Fibroblast of lung (primary cell): ENCODE results near the gene PWP2. TPM values are rescaled to one million over a fixed set of nuclear protein-coding genes. Genes with fewer than 3 reads are reported as not detected.
"Not testable (repeated sequence)": the region's sequence is repeated elsewhere in the genome, so short reads cannot be mapped to it uniquely, and the experiment has no call there.

Experiments used
- DNase-seq, 2 donors: peaks; one replicate each; pipeline versions ENCODE4 v3.0.0 to v3.0.0-alpha.2; 2010; ENCODE audit warnings: low read depth in 2 of 2
- H2AFZ ChIP-seq: 2 replicates; pipeline ENCODE4 v1.5.1; 2012; ENCODE audit warnings: low read length, control low read depth, inconsistent platforms
- H3K27ac ChIP-seq: 2 replicates; pipeline ENCODE4 v1.5.1; 2011; ENCODE audit warnings: low read length, control low read depth; ENCODE audit not compliant: insufficient read depth
- H3K27me3 ChIP-seq: 2 replicates; pipeline ENCODE4 v1.5.1; 2011; ENCODE audit warnings: mild to moderate bottlenecking, low read length; ENCODE audit not compliant: control insufficient read depth, insufficient read depth
- H3K36me3 ChIP-seq: 2 replicates; pipeline ENCODE4 v1.5.1; 2011; ENCODE audit warnings: low read length; ENCODE audit not compliant: control insufficient read depth, insufficient read depth
- H3K4me1 ChIP-seq: 2 replicates; pipeline ENCODE4 v1.5.1; 2011; ENCODE audit warnings: low read length; ENCODE audit not compliant: control insufficient read depth, insufficient read depth; ENCODE audit errors: extremely low read depth
- H3K4me2 ChIP-seq: 2 replicates; pipeline ENCODE4 v1.5.1; 2011; ENCODE audit warnings: low read length, control low read depth; ENCODE audit not compliant: insufficient read depth; ENCODE audit errors: extremely low read depth
- H3K4me3 ChIP-seq, 4 experiments: fragments of 200-600 bp in 1 of 4; sonication (generic) in 1 of 4; replicated peaks in 1 of 4; 2 replicates each; pipeline ENCODE4 v1.5.1; 2011 to 2016; ENCODE audit warnings: low read length in 4 of 4, low read depth in 3 of 4, mild to moderate bottlenecking in 3 of 4, control low read depth in 2 of 4, inconsistent platforms in 1 of 4, mixed read lengths in 1 of 4; ENCODE audit not compliant: insufficient read depth in 1 of 4; ENCODE audit errors: control extremely low read depth in 1 of 4
- H3K79me2 ChIP-seq: 2 replicates; pipeline ENCODE4 v1.5.1; 2012; ENCODE audit warnings: mild to moderate bottlenecking, low read length, inconsistent platforms; ENCODE audit not compliant: control insufficient read depth, insufficient read depth
- H3K9ac ChIP-seq: 2 replicates; pipeline ENCODE4 v1.5.1; 2011; ENCODE audit warnings: mild to moderate bottlenecking, low read length, control low read depth; ENCODE audit not compliant: insufficient read depth
- H3K9me3 ChIP-seq: 2 replicates; pipeline ENCODE4 v1.5.1; 2012; ENCODE audit warnings: low read depth, low read length; ENCODE audit not compliant: control insufficient read depth, insufficient read depth
- H4K20me1 ChIP-seq: 2 replicates; pipeline ENCODE4 v1.5.1; 2011; ENCODE audit warnings: low read length; ENCODE audit not compliant: control insufficient read depth, insufficient read depth; ENCODE audit errors: extremely low read depth
- EZH2 ChIP-seq: IDR thresholded peaks from 2 replicates; pipeline ENCODE4 v1.5.1; 2012; ENCODE audit warnings: low read length, control low read depth, mild to moderate bottlenecking; ENCODE audit errors: missing control alignments
- polyA plus RNA-seq, 2 donors: library from polyadenylated mRNA; depleted of rRNA in 1 of 2; stranded (reverse) in 1 of 2; unstranded in 1 of 2; fragments of >200 nt; gene quantifications; 2 replicates each; pipeline ENCODE4 v1.2.1, GENCODE V29; 2011 to 2012; ENCODE audit warnings: missing spikeins in 1 of 2
- total RNA-seq: library from RNA; depleted of rRNA; stranded (reverse); fragments of >200 nt; gene quantifications from 2 replicates; pipeline ENCODE4 v1.2.1, GENCODE V29; 2014
- TF ChIP-seq, protein P1 (sequence below), 2 donors: IDR thresholded peaks in 1 of 2; conservative IDR thresholded peaks in 1 of 2; 1 replicate in 1 of 2; 2 replicates in 1 of 2; pipeline ENCODE4 v1.5.1; 2011 to 2012; ENCODE audit warnings: low read length in 2 of 2, control low read depth in 1 of 2, inconsistent platforms in 1 of 2, low read depth in 1 of 2, mild to moderate bottlenecking in 1 of 2

PWP2 gene
- total and polyA plus RNA-seq, 2 donors (not counting 1 experiment from before 2014, with no cell fraction given), result 3.8 to 5.1 TPM

GRCh38 chr21:44094832-44095231, 12.4 kb upstream of the PWP2 start:
- H3K27me3 ChIP-seq, result no peaks in the 10 kb centered on the region
- H2AFZ ChIP-seq, result no peak overlapping the region
- no peak overlapping the region for H3K27ac ChIP-seq
- no peak overlapping the region for H3K4me2 ChIP-seq
- H3K4me3 ChIP-seq, result no peak overlapping the region
- H3K9me3 ChIP-seq, result no peaks in the 10 kb centered on the region
- no peak overlapping the region for H3K9ac ChIP-seq
- H3K36me3 ChIP-seq, result peaks cover 5% of the 10 kb centered on the region
- no peak for TF ChIP-seq EZH2
- TF ChIP-seq, protein P1, sequence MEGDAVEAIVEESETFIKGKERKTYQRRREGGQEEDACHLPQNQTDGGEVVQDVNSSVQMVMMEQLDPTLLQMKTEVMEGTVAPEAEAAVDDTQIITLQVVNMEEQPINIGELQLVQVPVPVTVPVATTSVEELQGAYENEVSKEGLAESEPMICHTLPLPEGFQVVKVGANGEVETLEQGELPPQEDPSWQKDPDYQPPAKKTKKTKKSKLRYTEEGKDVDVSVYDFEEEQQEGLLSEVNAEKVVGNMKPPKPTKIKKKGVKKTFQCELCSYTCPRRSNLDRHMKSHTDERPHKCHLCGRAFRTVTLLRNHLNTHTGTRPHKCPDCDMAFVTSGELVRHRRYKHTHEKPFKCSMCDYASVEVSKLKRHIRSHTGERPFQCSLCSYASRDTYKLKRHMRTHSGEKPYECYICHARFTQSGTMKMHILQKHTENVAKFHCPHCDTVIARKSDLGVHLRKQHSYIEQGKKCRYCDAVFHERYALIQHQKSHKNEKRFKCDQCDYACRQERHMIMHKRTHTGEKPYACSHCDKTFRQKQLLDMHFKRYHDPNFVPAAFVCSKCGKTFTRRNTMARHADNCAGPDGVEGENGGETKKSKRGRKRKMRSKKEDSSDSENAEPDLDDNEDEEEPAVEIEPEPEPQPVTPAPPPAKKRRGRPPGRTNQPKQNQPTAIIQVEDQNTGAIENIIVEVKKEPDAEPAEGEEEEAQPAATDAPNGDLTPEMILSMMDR (conservative IDR thresholded peaks at IDR 0.05 in 1 of 2, IDR thresholded peaks at IDR 0.05 in 1 of 2; ENCODE audit: low read depth in 1 of 2, low read length in 2 of 2), result no peak
- DNase-seq, result no peak
- H3K4me1 ChIP-seq, result no peaks in the 10 kb centered on the region
- no peaks in the 10 kb centered on the region for H3K79me2 ChIP-seq
- H4K20me1 ChIP-seq, result no peaks in the 10 kb centered on the region

GRCh38 chr21:44098507-44098906, 8.7 kb upstream of the PWP2 start:
- H3K36me3 ChIP-seq, H3K79me2 ChIP-seq, H2AFZ ChIP-seq, H3K27ac ChIP-seq, H3K9me3 ChIP-seq, H4K20me1 ChIP-seq, H3K27me3 ChIP-seq, DNase-seq, H3K4me1 ChIP-seq, H3K4me2 ChIP-seq, H3K4me3 ChIP-seq, H3K9ac ChIP-seq: not testable (repeated sequence)

GRCh38 chr21:44098964-44099363, 8.2 kb upstream of the PWP2 start:
- H3K9me3 ChIP-seq, result not testable (repeated sequence)

GRCh38 chr21:44107589-44107988, 390 bp downstream of the PWP2 start:
- H4K20me1 ChIP-seq, H3K27me3 ChIP-seq, H3K27ac ChIP-seq, H3K4me2 ChIP-seq, H3K4me1 ChIP-seq, H3K36me3 ChIP-seq, DNase-seq, H3K79me2 ChIP-seq, H3K9me3 ChIP-seq, H2AFZ ChIP-seq, H3K9ac ChIP-seq: not testable (repeated sequence)
- peak overlapping the region in 1 of 4 experiments; percentile 41 for H3K4me3 ChIP-seq

More at GRCh38 chr21:44098964-44099363, 8.2 kb upstream of the PWP2 start:
- H3K9ac ChIP-seq, H4K20me1 ChIP-seq, H3K4me3 ChIP-seq, H3K27me3 ChIP-seq, H3K4me1 ChIP-seq, H3K4me2 ChIP-seq, H3K36me3 ChIP-seq, H3K27ac ChIP-seq, H3K79me2 ChIP-seq, DNase-seq, H2AFZ ChIP-seq: not testable (repeated sequence)

DNA sequence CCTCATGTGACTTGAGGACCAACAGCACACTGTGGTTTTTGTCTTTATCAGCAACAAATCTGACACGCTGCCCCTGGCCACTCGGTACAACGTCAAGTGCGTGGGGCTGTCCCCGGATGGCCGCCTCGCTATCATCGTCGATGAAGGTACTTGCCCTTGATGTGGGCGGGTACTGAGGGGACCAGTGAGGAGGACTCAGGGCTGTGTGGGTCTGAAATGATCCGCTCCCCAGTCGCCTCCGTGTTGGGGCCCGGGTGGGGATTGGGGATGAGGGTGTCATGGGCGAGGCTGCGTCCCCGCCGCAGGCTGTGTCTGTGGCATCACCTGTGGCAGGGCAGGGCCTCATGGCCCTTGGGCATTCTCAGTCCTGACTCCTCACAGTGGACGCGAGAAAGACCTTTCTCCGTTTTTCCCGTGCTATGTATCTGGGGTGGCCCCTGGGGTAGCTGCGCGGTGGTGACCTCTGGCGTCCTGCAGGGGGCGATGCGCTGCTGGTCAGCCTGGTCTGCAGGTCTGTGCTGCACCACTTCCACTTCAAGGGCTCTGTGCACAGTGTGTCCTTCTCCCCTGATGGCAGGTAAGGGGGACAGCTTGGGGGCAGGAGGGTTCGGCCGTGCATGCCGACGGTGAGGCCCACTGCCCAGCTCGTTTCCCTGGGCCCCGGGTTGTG, 6.6 kb downstream of the PWP2 start:
- H3K4me1 ChIP-seq, H3K4me3 ChIP-seq, H3K9ac ChIP-seq, DNase-seq, H3K27me3 ChIP-seq, H3K4me2 ChIP-seq, H4K20me1 ChIP-seq, H3K9me3 ChIP-seq, H2AFZ ChIP-seq, H3K79me2 ChIP-seq, H3K27ac ChIP-seq, H3K36me3 ChIP-seq: not testable (repeated sequence)

GRCh38 chr21:44122131-44122530, 14.9 kb downstream of the PWP2 start:
- not testable (repeated sequence) for H3K4me2 ChIP-seq, H3K4me1 ChIP-seq, DNase-seq, H3K4me3 ChIP-seq, H3K9me3 ChIP-seq, H3K9ac ChIP-seq, H3K27me3 ChIP-seq, H4K20me1 ChIP-seq, H3K27ac ChIP-seq, H2AFZ ChIP-seq, H3K36me3 ChIP-seq, H3K79me2 ChIP-seq
